Occipital lobe (tissue), 2 donors: ENCODE data around the gene TOMM6. TPM values are rescaled to one million over a fixed set of nuclear protein-coding genes. Genes with fewer than 3 reads are reported as not detected.
"Not testable (repeated sequence)": the region's sequence is repeated elsewhere in the genome, so short reads cannot be mapped to it uniquely, and the experiment has no call there.

Experiments used
- DNase-seq: peaks from one replicate; lab custom pipeline; 2025; lab: John Stamatoyannopoulos, UW
- total RNA-seq: library from RNA; depleted of rRNA; stranded (reverse); fragments of >200 nt; gene quantifications from one replicate; pipeline ENCODE4 v1.2.3, GENCODE V29; 2014

The TOMM6 gene
- total RNA-seq, 1 donor from 2014 or later: 34.2 TPM

- no peak for DNase-seq
Observed at GRCh38 chr6:41763470-41763869, 24.0 kb upstream of the TOMM6 start.

- DNase-seq: not testable (repeated sequence)
Observed at GRCh38 chr6:41766043-41766664, 21.3 kb upstream of the TOMM6 start.

- no peak for DNase-seq
Observed at GRCh38 chr6:41767112-41767833, 20.2 kb upstream of the TOMM6 start.

- DNase-seq: no peak
Observed at GRCh38 chr6:41768545-41769308, 18.8 kb upstream of the TOMM6 start.

- DNase-seq: no peak
Observed at GRCh38 chr6:41769376-41769775, 18.1 kb upstream of the TOMM6 start.

GRCh38 chr6:41770381-41771057, 17.0 kb upstream of the TOMM6 start:
- no peak for DNase-seq

GRCh38 chr6:41771058-41771983, 16.2 kb upstream of the TOMM6 start:
- DNase-seq: no peak

GRCh38 chr6:41774841-41775240, 12.7 kb upstream of the TOMM6 start:
- DNase-seq: no peak

GRCh38 chr6:41775293-41775882, 12.1 kb upstream of the TOMM6 start:
- DNase-seq: no peak

GRCh38 chr6:41777551-41778285, 9.8 kb upstream of the TOMM6 start:
- DNase-seq: no peak

GRCh38 chr6:41778895-41779294, 8.6 kb upstream of the TOMM6 start:
- DNase-seq: no peak

GRCh38 chr6:41779336-41779735, 8.2 kb upstream of the TOMM6 start:
- no peak for DNase-seq

GRCh38 chr6:41779788-41780550, 7.5 kb upstream of the TOMM6 start, which contains the start of gene FRS3:
Gene FRS3 (minus strand): TSS chr6:41779900. CDS start chr6:41776987, 2,913 bp downstream.
- DNase-seq: peak; percentile 99

- no peak for DNase-seq
Observed at GRCh38 chr6:41780551-41781365, 6.7 kb upstream of the TOMM6 start, which contains the start of gene PRICKLE4. Gene PRICKLE4 (plus strand): TSS chr6:41780782. CDS start chr6:41783474, 2,692 bp downstream.

- DNase-seq: no peak
Observed at GRCh38 chr6:41781366-41781730, 6.1 kb upstream of the TOMM6 start.

GRCh38 chr6:41783106-41783780, 4.3 kb upstream of the TOMM6 start:
- DNase-seq: no peak

GRCh38 chr6:41784581-41785171, 2.8 kb upstream of the TOMM6 start:
- DNase-seq: no peak
